Mammary epithelial cell (primary cell): Measurements from ENCODE around the gene ARHGAP26.

ENCODE experiments used
- CTCF ChIP-seq, 2 donors: IDR thresholded peaks in 1 of 2; conservative IDR thresholded peaks in 1 of 2; 2 replicates each; pipeline ENCODE4 v1.5.1; 2011 to 2012; ENCODE audit warnings: inconsistent platforms in 2 of 2, low read length in 2 of 2, mild to moderate bottlenecking in 2 of 2, control low read depth in 1 of 2, low read depth in 1 of 2; ENCODE audit not compliant: insufficient read depth in 1 of 2; ENCODE audit errors: extremely low read depth in 1 of 2
- EZH2 ChIP-seq: IDR thresholded peaks from 2 replicates; pipeline ENCODE4 v1.6.1; 2012; ENCODE audit warnings: low read length, inconsistent platforms, borderline replicate concordance

- TF ChIP-seq EZH2 = no peak
- TF ChIP-seq CTCF (conservative IDR thresholded peaks at IDR 0.05 in 1 of 2, IDR thresholded peaks at IDR 0.05 in 1 of 2; ENCODE audit: extremely low read depth in 1 of 2, insufficient read depth in 1 of 2, low read depth in 1 of 2, low read length in 2 of 2) = no peak
Observed at GRCh38 chr5:142805339-142805738, 35.2 kb downstream of the ARHGAP26 start.
